22Rv1 (cell line): ENCODE data around the gene MCF2L.

ENCODE experiments used
- ZFX ChIP-seq: fragments of 450-650 bp; IDR thresholded peaks from 2 replicates; pipeline ENCODE4 v1.6.1; 2017; ENCODE audit warnings: antibody characterized with exemption, borderline replicate concordance
- TF ChIP-seq, protein P1 (sequence below): fragments of 450-650 bp; IDR thresholded peaks from 2 replicates; pipeline ENCODE4 v1.5.1; 2017; ENCODE audit warnings: mild to moderate bottlenecking

DNA sequence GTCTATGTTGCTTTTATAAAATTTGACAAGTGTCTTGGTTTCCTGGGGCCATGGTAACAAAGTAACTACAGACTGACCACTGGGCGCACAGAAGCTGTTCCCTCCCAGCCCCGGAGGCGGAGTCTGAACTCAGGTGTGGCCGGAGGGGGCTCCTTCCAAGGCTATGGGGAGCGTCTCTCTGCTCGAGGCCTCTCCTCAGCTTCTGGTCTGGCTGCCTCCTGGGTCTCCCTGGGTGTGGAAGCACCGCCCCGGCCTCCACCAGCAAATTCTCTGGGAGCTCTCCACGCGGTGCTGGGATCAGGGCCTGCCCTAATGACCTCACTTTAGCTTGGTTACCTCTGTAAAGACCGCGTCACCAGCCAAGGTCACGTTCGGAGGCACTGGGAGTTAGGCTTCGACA, 90.9 kb downstream of the MCF2L start:
- TF ChIP-seq, protein P1, sequence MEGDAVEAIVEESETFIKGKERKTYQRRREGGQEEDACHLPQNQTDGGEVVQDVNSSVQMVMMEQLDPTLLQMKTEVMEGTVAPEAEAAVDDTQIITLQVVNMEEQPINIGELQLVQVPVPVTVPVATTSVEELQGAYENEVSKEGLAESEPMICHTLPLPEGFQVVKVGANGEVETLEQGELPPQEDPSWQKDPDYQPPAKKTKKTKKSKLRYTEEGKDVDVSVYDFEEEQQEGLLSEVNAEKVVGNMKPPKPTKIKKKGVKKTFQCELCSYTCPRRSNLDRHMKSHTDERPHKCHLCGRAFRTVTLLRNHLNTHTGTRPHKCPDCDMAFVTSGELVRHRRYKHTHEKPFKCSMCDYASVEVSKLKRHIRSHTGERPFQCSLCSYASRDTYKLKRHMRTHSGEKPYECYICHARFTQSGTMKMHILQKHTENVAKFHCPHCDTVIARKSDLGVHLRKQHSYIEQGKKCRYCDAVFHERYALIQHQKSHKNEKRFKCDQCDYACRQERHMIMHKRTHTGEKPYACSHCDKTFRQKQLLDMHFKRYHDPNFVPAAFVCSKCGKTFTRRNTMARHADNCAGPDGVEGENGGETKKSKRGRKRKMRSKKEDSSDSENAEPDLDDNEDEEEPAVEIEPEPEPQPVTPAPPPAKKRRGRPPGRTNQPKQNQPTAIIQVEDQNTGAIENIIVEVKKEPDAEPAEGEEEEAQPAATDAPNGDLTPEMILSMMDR = no peak
- TF ChIP-seq ZFX = no peak
